GM15510 (cell line): ENCODE data around the gene VWC2L.

Experiments
- POLR2A ChIP-seq: IDR thresholded peaks from 3 replicates; pipeline ENCODE4 v1.6.1; 2011; ENCODE audit warnings: borderline replicate concordance; ENCODE audit not compliant: insufficient read length; ENCODE audit errors: extremely low read depth

The VWC2L gene

DNA sequence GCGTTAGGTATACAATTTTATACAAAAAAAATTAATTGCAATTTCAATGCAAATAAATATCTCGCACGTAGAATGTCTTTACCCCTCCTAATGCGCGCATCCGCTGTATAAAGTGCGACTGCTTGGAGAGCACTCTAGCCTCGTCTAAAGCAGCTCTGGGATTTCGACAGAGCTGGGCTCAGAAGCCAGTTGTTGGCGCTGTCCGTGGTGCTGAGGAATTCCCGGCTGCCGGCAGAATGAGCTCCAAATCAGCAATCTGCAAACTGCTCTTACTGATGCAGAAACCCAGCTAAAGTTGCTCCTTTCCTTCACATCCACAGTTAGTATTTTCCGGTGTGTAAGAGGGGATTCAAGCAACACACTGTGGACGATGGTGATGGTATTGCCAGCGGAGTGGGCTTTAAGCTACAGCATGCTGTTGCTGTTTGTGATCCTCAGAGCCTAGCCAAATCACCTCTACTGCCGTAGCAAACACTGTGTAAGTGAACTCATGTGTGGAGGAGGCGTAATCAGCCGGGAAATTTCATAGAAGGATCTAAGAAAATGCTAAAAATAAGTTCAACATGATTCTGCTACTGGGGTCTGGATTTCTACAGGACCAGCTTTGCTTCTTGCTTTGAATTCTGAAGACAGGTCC lies at the start of gene VWC2L:
Gene VWC2L (plus strand): TSS at position 137 of the 637 bp plus-strand sequence. CDS start 3,140 bp downstream, outside the sequence.
- no peak for TF ChIP-seq POLR2A

DNA sequence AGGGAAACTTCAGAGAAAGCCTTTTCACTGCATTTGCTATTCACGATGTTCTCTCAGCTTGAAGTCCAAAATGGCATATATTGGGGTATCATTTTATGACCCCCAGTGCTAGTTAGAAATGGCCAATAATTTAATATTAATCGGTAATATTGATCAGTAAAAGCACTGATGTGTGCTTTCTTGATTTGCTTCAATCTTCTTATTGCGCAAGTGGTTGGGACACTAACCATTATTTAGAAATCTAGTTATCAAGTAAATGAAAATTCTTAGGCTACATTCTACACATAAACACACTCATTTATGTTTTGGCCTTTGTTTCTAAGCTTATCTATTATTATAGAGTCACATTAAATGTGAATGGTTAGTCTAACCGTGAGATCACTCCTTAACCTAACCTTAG lies 49.7 kb upstream of the VWC2L start:
- no peak for TF ChIP-seq POLR2A

- no peak for TF ChIP-seq POLR2A
Measured at GRCh38 chr2:214365549-214365948, 45.3 kb upstream of the VWC2L start.

GRCh38 chr2:214367171-214367570 lies 43.7 kb upstream of the VWC2L start:
- TF ChIP-seq POLR2A, result no peak

DNA sequence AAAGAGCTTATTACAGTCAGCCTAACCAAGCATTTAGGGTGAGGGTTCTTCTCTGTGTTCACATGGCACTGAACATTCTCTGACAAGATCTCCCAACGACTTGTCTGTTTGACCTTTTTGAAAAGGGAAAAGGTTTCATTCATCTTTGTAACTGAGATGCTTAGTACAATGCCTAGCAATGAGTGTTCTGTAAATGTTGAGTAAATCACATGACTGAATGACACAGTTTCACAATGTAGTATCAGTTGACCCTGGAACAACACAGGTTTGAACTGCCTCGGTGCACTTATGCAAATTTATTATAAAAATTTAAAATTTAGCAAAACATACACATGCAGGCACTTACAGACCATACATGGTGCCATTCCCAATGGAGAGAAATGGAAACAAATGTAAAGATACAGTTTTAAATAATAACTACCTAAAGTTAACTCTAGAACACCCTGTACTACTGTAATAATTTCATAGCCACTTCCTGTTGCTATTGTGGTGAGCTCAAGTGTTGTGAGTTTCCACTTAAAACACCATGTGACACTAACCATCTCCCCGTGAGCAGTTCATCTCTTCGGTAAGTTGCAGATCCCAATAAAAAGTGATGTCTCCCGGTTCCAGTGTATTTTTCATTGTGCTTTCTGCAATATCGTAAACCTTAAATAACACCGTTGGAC lies 34.1 kb upstream of the VWC2L start:
- TF ChIP-seq POLR2A, result no peak

GRCh38 chr2:214377286-214377624 lies 33.6 kb upstream of the VWC2L start:
- no peak for TF ChIP-seq POLR2A

- TF ChIP-seq POLR2A, result no peak
Measured at GRCh38 chr2:214378455-214379103, 32.3 kb upstream of the VWC2L start.

DNA sequence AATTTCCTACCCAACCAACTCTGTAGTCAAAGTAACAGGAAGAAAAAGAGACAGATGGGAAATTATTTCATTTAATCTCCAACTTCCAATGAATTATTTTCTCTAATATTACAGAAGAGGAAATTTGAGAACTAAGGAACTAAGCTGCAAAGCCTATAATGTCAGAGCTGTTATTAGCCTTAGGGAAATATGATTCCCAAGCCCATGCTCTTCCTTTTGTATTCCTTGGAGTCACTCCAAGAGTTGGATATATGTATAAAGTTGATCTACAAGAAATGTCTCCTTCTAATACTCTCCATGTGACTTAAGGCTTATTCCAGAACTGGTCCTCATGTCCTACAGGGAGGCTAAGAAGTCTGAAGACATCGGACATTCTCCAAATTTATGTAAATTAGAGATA lies 31.6 kb upstream of the VWC2L start:
- TF ChIP-seq POLR2A, result no peak

- no peak for TF ChIP-seq POLR2A
Measured at GRCh38 chr2:214380681-214381080, 30.2 kb upstream of the VWC2L start.

DNA sequence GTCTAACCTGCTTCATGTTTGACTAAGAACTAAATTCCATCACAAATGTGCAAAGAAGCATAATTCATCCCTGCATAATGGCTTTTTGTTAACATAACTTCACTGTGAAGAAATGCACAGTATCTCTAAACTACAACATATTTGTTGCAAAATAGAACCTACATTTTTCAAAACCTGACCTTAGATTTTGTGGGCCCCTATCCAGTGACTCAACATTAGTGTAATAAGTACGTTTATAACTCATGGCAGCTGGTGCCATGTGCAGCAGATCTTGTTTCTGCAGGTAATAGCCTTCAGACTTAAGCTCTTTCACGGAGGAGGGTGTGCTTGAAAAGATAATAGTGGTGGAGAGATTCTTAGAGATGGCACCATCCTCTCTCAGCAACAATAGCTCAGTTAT lies 28.6 kb upstream of the VWC2L start:
- no peak for TF ChIP-seq POLR2A

GRCh38 chr2:214386720-214387119 lies 24.1 kb upstream of the VWC2L start:
- no peak for TF ChIP-seq POLR2A

- TF ChIP-seq POLR2A, result no peak
Measured at GRCh38 chr2:214389334-214389733, 21.5 kb upstream of the VWC2L start.

GRCh38 chr2:214393796-214394195 lies 17.1 kb upstream of the VWC2L start:
- TF ChIP-seq POLR2A, result no peak

DNA sequence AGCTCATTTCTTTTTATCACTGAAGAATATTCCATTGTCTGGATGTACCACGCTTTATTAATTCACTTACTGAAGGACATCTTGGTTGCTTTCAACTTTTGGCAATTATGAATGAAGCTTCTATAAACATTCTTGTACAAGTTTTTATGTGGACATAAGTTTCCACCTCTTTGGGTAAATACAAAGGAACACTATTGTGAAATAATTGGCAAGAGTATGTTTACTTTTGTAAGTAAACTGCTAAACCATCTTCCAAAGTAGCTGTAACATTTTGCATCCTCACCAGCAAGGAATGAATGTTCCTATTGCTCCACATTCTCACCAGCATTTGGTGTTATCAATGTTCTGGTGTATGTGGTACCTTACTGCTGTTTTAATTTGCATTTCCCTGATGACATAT lies 15.8 kb upstream of the VWC2L start:
- no peak for TF ChIP-seq POLR2A

DNA sequence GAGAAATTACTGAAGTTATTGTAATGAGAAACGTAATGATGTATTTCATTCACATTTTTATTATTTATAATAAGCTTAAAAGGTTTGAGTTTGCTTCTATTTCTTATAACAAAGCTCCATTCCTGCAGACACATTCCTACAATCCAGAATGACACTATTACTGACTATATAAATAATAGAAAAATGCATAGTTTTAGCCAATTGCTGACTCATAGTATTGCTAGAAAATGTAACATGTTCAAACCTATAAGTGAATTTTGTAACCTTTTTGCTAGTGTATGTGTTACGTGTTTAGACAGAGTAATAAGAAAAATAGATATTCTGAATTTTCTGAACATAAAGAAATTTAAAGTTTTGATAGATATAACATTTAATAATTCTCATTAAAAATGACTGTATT lies 9.3 kb upstream of the VWC2L start:
- TF ChIP-seq POLR2A, result no peak
